ENCODE data around the gene EPHB2. TPM values are rescaled to one million over a fixed set of nuclear protein-coding genes. Genes with fewer than 3 reads are reported as not detected.

The EPHB2 gene
- total and polyA plus RNA-seq, 2 of the 4 experiments (the other 2 are of a cell fraction): 52.3 to 58.8 TPM

GRCh38 chr1:22782406-22782805 lies 71.8 kb downstream of the EPHB2 start:
- H3K79me1 ChIP-seq (ENCODE audit: low read depth in 1 of 2, low read length in 2 of 2): peaks cover 29 to 61% of the 10 kb centered on the region in 2 experiments
- dilution Hi-C loops (cut with HindIII; ENCODE audit: low sequenced_read_pairs, unreplicated experiment) (no loop called here), intact Hi-C loops (cut with micrococcal nuclease) (no loop called here), in situ Hi-C loops (cut with MboI; ENCODE audit: low sequenced_read_pairs) (no loop called here)
- H2AFZ ChIP-seq (replicated peaks; ENCODE audit: low read length, poor library complexity): no peak overlapping the region
- H3K4me1 ChIP-seq (ENCODE audit: control insufficient read depth, insufficient read depth, low read length): peaks cover 10% of the 10 kb centered on the region
- TF ChIP-seq ELK1 (IDR thresholded peaks at IDR 0.05; ENCODE audit: borderline replicate concordance, low read depth, low read length) (no peak), BHLHE40 (IDR thresholded peaks at IDR 0.05; ENCODE audit: low read depth, low read length) (no peak), CTCF (conservative IDR thresholded peaks at IDR 0.05; ENCODE audit: low read depth, low read length) (no peak), MXI1 (IDR thresholded peaks at IDR 0.05; ENCODE audit: borderline replicate concordance, low read depth, low read length) (no peak), MAZ (IDR thresholded peaks at IDR 0.05; ENCODE audit: borderline replicate concordance, low read depth, low read length) (no peak), MAFK (IDR thresholded peaks at IDR 0.05; ENCODE audit: low read depth, low read length) (no peak), FOS (IDR thresholded peaks at IDR 0.05; ENCODE audit: low read depth, low read length) (no peak), SMC3 (IDR thresholded peaks at IDR 0.05; ENCODE audit: low read depth, low read length) (no peak), USF2 (IDR thresholded peaks at IDR 0.05; ENCODE audit: low read depth, low read length) (no peak), CHD1 (IDR thresholded peaks at IDR 0.05; ENCODE audit: low read depth, low read length) (no peak), POLR2A (IDR thresholded peaks at IDR 0.05; ENCODE audit: low read depth, low read length) (no peak), RAD21 (IDR thresholded peaks at IDR 0.05; ENCODE audit: low read length) (no peak), CEBPB (IDR thresholded peaks at IDR 0.05; ENCODE audit: low read depth, low read length) (no peak), RCOR1 (IDR thresholded peaks at IDR 0.05; ENCODE audit: insufficient replicate concordance, low read length) (no peak)
- no peak overlapping the region for H3K56ac ChIP-seq (ENCODE audit: extremely low read depth, insufficient read depth, low read length)
- no peak overlapping the region for H4K8ac ChIP-seq (ENCODE audit: low read depth in 2 of 2, low read length in 2 of 2)
- H4K20me1 ChIP-seq (ENCODE audit: insufficient read depth, low read length): peaks cover 47% of the 10 kb centered on the region
- no peak overlapping the region for H3K14ac ChIP-seq (replicated peaks; ENCODE audit: low read depth, low read length)
- H2BK5ac ChIP-seq (ENCODE audit: low read depth, low read length, poor library complexity, severe bottlenecking): no peak overlapping the region
- H3K9me3 ChIP-seq (ENCODE audit: control insufficient read depth, insufficient read depth, low read length): no peaks in the 10 kb centered on the region
- H3K9me1 ChIP-seq (ENCODE audit: insufficient read depth, low read length): peaks cover 9% of the 10 kb centered on the region; the same call in 1 of the 2 replicates
- no peak overlapping the region for H2AK5ac ChIP-seq (ENCODE audit: low read depth, low read length)
- H3K36me3 ChIP-seq (ENCODE audit: control insufficient read depth, insufficient read depth, low read length): peaks cover 16% of the 10 kb centered on the region
- H3K27me3 ChIP-seq (ENCODE audit: control insufficient read depth, insufficient read depth, low read length): no peaks in the 10 kb centered on the region
- H2BK120ac ChIP-seq (ENCODE audit: low read depth, low read length): no peak overlapping the region
- H3K4me3 ChIP-seq (ENCODE audit: insufficient read depth, low read depth, low read length): no peak overlapping the region
- H2AK9ac ChIP-seq (replicated peaks; ENCODE audit: low read depth, low read length, poor library complexity): no peak overlapping the region
- H3K23ac ChIP-seq (ENCODE audit: low read depth, low read length): no peak overlapping the region
- H3K18ac ChIP-seq (ENCODE audit: low read depth, low read length): no peak overlapping the region
- H3K4me2 ChIP-seq (ENCODE audit: low read depth, low read length): no peak overlapping the region
- no peak overlapping the region for H4K5ac ChIP-seq (ENCODE audit: low read depth, low read length)
- no peak overlapping the region for H3K9ac ChIP-seq (ENCODE audit: low read depth, low read length)
- DNase-seq (no peak), ATAC-seq (ENCODE audit: low read depth) (no peak)
- H2BK20ac ChIP-seq (ENCODE audit: low read depth, low read length): no peak overlapping the region
- H3K4ac ChIP-seq (ENCODE audit: low read depth, low read length): no peak overlapping the region
- POLR2A ChIA-PET (ENCODE audit: unreplicated experiment): interaction anchor here (0.6 kb wide), 1 partner anchor 13 kb away, joined by 3 read pairs; no protein-coding TSS in a partner anchor
- CTCF ChIA-PET: no interaction called here
- no peak overlapping the region for H2BK15ac ChIP-seq (ENCODE audit: low read depth, low read length)
- no peak overlapping the region for H3K27ac ChIP-seq (ENCODE audit: insufficient read depth, low read length)
- BruUV-seq (replicated peaks): no TSS peak
- WGBS, 2 experiments (ENCODE audit: extremely low coverage in 2 of 2, insufficient read length in 1 of 2): 100% methylated on average over 2 of the region's 8 CpGs; no CpG with 5 or more reads in 1 of the 2 experiments
- no peak overlapping the region for H4K91ac ChIP-seq (ENCODE audit: insufficient read depth, low read depth, low read length)

Data from IMR-90 (cell line).